ENCODE results near the gene PTPRN2. TPM values are rescaled to one million over a fixed set of nuclear protein-coding genes. Genes with fewer than 3 reads are reported as not detected.

The PTPRN2 gene
- total and polyA plus RNA-seq, 2 of the 13 experiments (the other 11 are each of a cell fraction or from before 2014, with no cell fraction given), result 2.5 to 24.2 TPM

DNA sequence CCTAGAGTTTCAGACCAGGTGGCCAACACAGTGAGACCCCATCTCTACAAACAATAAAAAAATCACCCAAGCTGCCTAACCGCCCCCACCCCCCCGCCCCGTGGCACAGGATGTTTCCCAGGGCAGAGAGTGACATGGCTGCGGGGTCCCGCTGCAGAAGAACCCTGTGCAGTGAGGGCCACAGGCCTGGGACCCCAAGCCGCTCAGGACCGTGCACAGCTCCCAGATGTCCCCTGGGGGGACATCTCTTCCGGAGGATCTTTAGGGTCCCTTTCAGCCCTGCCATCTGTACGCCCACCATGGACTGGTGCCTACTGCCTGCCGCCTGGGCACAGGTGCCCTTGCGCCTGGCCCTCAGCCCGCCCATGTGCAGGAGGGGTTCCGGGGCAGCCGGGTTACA is 877.2 kb downstream of the PTPRN2 start:
- Histone ChIP-seq H3K4me2 (ENCODE audit: low read depth, low read length) (no peak overlapping the region), H3K27me3 (ENCODE audit: control insufficient read depth in 1 of 2, insufficient read depth in 2 of 2, low read length in 2 of 2) (peaks cover 4 to 54% of the 10 kb centered on the region in 2 experiments; a peak in 4 of 5 replicates), H3K27ac (ENCODE audit: extremely low read length, insufficient read depth, low read length) (no peak overlapping the region), H4K20me1 (ENCODE audit: insufficient read depth, low read length) (peaks cover 9% of the 10 kb centered on the region; the same call in 1 of the 2 replicates), H3K9me3 (ENCODE audit: low read length) (no peaks in the 10 kb centered on the region), H3K79me2 (ENCODE audit: insufficient read depth, low read length) (no peaks in the 10 kb centered on the region), H3K4me3 (replicated peaks in 1 of 3; ENCODE audit: insufficient read depth in 1 of 3, low read depth in 2 of 3, low read length in 3 of 3) (no peak overlapping the region), H3K9ac (ENCODE audit: insufficient read depth, low read depth, low read length) (no peak overlapping the region), H3K36me3 (replicated peaks in 1 of 2; ENCODE audit: control insufficient read depth in 1 of 2, insufficient read depth in 2 of 2, low read length in 2 of 2) (no peaks in the 10 kb centered on the region), H3K4me1 (ENCODE audit: insufficient read depth, low read length) (no peaks in the 10 kb centered on the region), H2AFZ (ENCODE audit: low read length) (no peak overlapping the region)
- no peak for FAIRE-seq
- no peak for DNase-seq (ENCODE audit: low spot score)
- no TSS peak for BruUV-seq (replicated peaks)
- WGBS (ENCODE audit: low lambda C conversion rate), result no CpG with 5 or more reads among the region's 14 CpGs
- ATAC-seq, result no peak
- intact Hi-C loops (cut with micrococcal nuclease; ENCODE audit: unreplicated experiment), result no loop called here
- TF ChIP-seq ZNF768 (CRISPR knock-in tag; IDR thresholded peaks at IDR 0.05) (no peak), ZNF891 (CRISPR knock-in tag; IDR thresholded peaks at IDR 0.05) (no peak), ZNF766 (CRISPR knock-in tag; IDR thresholded peaks at IDR 0.05; ENCODE audit: borderline replicate concordance) (no peak), GATA4 (IDR thresholded peaks at IDR 0.05; ENCODE audit: borderline replicate concordance, low read depth) (no peak), MTA1 (CRISPR knock-in tag; IDR thresholded peaks at IDR 0.05; ENCODE audit: borderline replicate concordance) (no peak), ZNF510 (CRISPR knock-in tag; IDR thresholded peaks at IDR 0.05; ENCODE audit: low read depth) (no peak), ZSCAN22 (CRISPR knock-in tag; IDR thresholded peaks at IDR 0.05) (no peak), SKI (IDR thresholded peaks at IDR 0.05; ENCODE audit: partially characterized antibody) (no peak), NR2F6 (IDR thresholded peaks at IDR 0.05) (no peak), NR2F6 (CRISPR knock-in tag; IDR thresholded peaks at IDR 0.05) (no peak), ZEB1 (IDR thresholded peaks at IDR 0.05; ENCODE audit: insufficient replicate concordance, low read depth) (no peak)
- TF ChIP-seq, protein P1, sequence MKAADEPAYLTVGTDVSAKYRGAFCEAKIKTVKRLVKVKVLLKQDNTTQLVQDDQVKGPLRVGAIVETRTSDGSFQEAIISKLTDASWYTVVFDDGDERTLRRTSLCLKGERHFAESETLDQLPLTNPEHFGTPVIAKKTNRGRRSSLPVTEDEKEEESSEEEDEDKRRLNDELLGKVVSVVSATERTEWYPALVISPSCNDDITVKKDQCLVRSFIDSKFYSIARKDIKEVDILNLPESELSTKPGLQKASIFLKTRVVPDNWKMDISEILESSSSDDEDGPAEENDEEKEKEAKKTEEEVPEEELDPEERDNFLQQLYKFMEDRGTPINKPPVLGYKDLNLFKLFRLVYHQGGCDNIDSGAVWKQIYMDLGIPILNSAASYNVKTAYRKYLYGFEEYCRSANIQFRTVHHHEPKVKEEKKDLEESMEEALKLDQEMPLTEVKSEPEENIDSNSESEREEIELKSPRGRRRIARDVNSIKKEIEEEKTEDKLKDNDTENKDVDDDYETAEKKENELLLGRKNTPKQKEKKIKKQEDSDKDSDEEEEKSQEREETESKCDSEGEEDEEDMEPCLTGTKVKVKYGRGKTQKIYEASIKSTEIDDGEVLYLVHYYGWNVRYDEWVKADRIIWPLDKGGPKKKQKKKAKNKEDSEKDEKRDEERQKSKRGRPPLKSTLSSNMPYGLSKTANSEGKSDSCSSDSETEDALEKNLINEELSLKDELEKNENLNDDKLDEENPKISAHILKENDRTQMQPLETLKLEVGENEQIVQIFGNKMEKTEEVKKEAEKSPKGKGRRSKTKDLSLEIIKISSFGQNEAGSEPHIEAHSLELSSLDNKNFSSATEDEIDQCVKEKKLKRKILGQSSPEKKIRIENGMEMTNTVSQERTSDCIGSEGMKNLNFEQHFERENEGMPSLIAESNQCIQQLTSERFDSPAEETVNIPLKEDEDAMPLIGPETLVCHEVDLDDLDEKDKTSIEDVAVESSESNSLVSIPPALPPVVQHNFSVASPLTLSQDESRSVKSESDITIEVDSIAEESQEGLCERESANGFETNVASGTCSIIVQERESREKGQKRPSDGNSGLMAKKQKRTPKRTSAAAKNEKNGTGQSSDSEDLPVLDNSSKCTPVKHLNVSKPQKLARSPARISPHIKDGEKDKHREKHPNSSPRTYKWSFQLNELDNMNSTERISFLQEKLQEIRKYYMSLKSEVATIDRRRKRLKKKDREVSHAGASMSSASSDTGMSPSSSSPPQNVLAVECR (CRISPR knock-in tag; IDR thresholded peaks at IDR 0.05; ENCODE audit: borderline replicate concordance), result no peak
- TF ChIP-seq, protein P2, sequence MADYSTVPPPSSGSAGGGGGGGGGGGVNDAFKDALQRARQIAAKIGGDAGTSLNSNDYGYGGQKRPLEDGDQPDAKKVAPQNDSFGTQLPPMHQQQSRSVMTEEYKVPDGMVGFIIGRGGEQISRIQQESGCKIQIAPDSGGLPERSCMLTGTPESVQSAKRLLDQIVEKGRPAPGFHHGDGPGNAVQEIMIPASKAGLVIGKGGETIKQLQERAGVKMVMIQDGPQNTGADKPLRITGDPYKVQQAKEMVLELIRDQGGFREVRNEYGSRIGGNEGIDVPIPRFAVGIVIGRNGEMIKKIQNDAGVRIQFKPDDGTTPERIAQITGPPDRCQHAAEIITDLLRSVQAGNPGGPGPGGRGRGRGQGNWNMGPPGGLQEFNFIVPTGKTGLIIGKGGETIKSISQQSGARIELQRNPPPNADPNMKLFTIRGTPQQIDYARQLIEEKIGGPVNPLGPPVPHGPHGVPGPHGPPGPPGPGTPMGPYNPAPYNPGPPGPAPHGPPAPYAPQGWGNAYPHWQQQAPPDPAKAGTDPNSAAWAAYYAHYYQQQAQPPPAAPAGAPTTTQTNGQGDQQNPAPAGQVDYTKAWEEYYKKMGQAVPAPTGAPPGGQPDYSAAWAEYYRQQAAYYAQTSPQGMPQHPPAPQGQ (CRISPR knock-in tag; IDR thresholded peaks at IDR 0.05; ENCODE audit: borderline replicate concordance), result no peak
- ChIA-PET CTCF (ENCODE audit: low intra/inter-chr PET ratio, low total read pairs) (no interaction called here), POLR2A (no interaction called here)
- in situ Hi-C loops (cut with HindIII; ENCODE audit: extremely low pct_ligation_motif_present, low pct_unique_long_range_greater_than_20kb), result no loop called here
